Mesenchymal stem cell (in vitro differentiated cells and primary cell): Measurements from ENCODE around the gene ZNF276.

ENCODE experiments used
- DNase-seq: peaks from one replicate; pipeline ENCODE4 v3.0.0-alpha.2; 2013
- H2AFZ ChIP-seq: one replicate; pipeline ENCODE4 v1.6.1; 2013; ENCODE audit warnings: low read depth, mild to moderate bottlenecking, control low read depth, inconsistent platforms, low read length, moderate library complexity
- H2AK5ac ChIP-seq: 2 replicates; pipeline ENCODE4 v1.6.1; 2013; ENCODE audit warnings: low read length, moderate library complexity, mild to moderate bottlenecking, inconsistent platforms; ENCODE audit not compliant: severe bottlenecking
- H2BK120ac ChIP-seq: one replicate; pipeline ENCODE4 v1.6.1; 2013; ENCODE audit warnings: low read depth, mild to moderate bottlenecking, inconsistent platforms, low read length, moderate library complexity
- H2BK12ac ChIP-seq, 2 experiments: one replicate each; pipeline ENCODE4 v1.6.1; 2013; ENCODE audit warnings: inconsistent platforms in 2 of 2, low read length in 2 of 2, mild to moderate bottlenecking in 2 of 2, moderate library complexity in 2 of 2, control low read depth in 1 of 2
- H2BK15ac ChIP-seq: one replicate; pipeline ENCODE4 v1.6.1; 2013; ENCODE audit warnings: mild to moderate bottlenecking, low read depth, inconsistent platforms; ENCODE audit not compliant: poor library complexity, severe bottlenecking
- H2BK5ac ChIP-seq: 2 replicates; pipeline ENCODE4 v1.6.1; 2013; ENCODE audit warnings: low read depth, mild to moderate bottlenecking, low read length, control low read depth, inconsistent platforms; ENCODE audit not compliant: poor library complexity, severe bottlenecking
- H3K14ac ChIP-seq, 2 experiments: one replicate each; pipeline ENCODE4 v1.6.1; 2013; ENCODE audit warnings: inconsistent platforms in 2 of 2, low read length in 2 of 2, control low read depth in 1 of 2, mild to moderate bottlenecking in 1 of 2, moderate library complexity in 1 of 2
- H3K18ac ChIP-seq, 2 experiments: one replicate each; pipeline ENCODE4 v1.6.1; 2013; ENCODE audit warnings: inconsistent platforms in 2 of 2, low read length in 2 of 2, control low read depth in 1 of 2, low read depth in 1 of 2, mild to moderate bottlenecking in 1 of 2
- H3K23ac ChIP-seq, 2 experiments: one replicate each; pipeline ENCODE4 v1.6.1; 2013; ENCODE audit warnings: inconsistent platforms in 2 of 2, low read length in 2 of 2, mild to moderate bottlenecking in 2 of 2, moderate library complexity in 2 of 2, control low read depth in 1 of 2
- H3K27ac ChIP-seq: 2 replicates; pipeline ENCODE4 v1.5.1; 2013; ENCODE audit warnings: mild to moderate bottlenecking, moderate library complexity, low read length, control low read depth, inconsistent platforms; ENCODE audit not compliant: poor library complexity, severe bottlenecking
- H3K27me3 ChIP-seq, 2 experiments: 2 replicates each; pipeline versions ENCODE4 v1.6.1 to v1.7.0; 2013; ENCODE audit warnings: low read length in 2 of 2, mild to moderate bottlenecking in 2 of 2, moderate library complexity in 2 of 2, control low read depth in 1 of 2, inconsistent platforms in 1 of 2; ENCODE audit not compliant: control insufficient read depth in 1 of 2, insufficient read depth in 1 of 2
- H3K36me3 ChIP-seq, 2 experiments: 2 replicates each; pipeline versions ENCODE4 v1.6.1 to v1.7.0; 2013; ENCODE audit warnings: low read length in 2 of 2, control low read depth in 1 of 2, inconsistent platforms in 1 of 2, low read depth in 1 of 2, mild to moderate bottlenecking in 1 of 2; ENCODE audit not compliant: insufficient read depth in 2 of 2, control insufficient read depth in 1 of 2
- H3K4ac ChIP-seq, 2 experiments: one replicate each; pipeline ENCODE4 v1.6.1; 2013; ENCODE audit warnings: inconsistent platforms in 2 of 2, low read length in 2 of 2, mild to moderate bottlenecking in 2 of 2, moderate library complexity in 2 of 2, control low read depth in 1 of 2, low read depth in 1 of 2
- H3K4me1 ChIP-seq: 2 replicates; pipeline ENCODE4 v1.6.1; 2013; ENCODE audit warnings: low read depth, low read length, control low read depth; ENCODE audit not compliant: control insufficient read depth, insufficient read depth
- H3K4me2 ChIP-seq: 2 replicates; pipeline ENCODE4 v1.6.1; 2013; ENCODE audit warnings: low read length, mild to moderate bottlenecking, inconsistent platforms; ENCODE audit not compliant: poor library complexity, severe bottlenecking
- H3K4me3 ChIP-seq, 2 experiments: 2 replicates each; pipeline versions ENCODE4 v1.5.1 to v1.7.0; 2013; ENCODE audit warnings: low read length in 2 of 2, mild to moderate bottlenecking in 2 of 2, control low read depth in 1 of 2, low read depth in 1 of 2; ENCODE audit not compliant: insufficient read depth in 1 of 2
- H3K79me1 ChIP-seq: replicated peaks from 2 replicates; pipeline ENCODE4 v1.6.1; 2013; ENCODE audit warnings: mild to moderate bottlenecking, control low read depth, low read length, inconsistent platforms; ENCODE audit not compliant: poor library complexity, severe bottlenecking
- H3K9ac ChIP-seq: 2 replicates; pipeline ENCODE4 v1.7.0; 2013; ENCODE audit warnings: mild to moderate bottlenecking, low read length, moderate library complexity
- H3K9me3 ChIP-seq: 2 replicates; pipeline ENCODE4 v1.7.0; 2013; ENCODE audit warnings: mild to moderate bottlenecking, low read length; ENCODE audit not compliant: control insufficient read depth
- H4K8ac ChIP-seq: one replicate; pipeline ENCODE4 v1.6.1; 2013; ENCODE audit warnings: inconsistent platforms, mild to moderate bottlenecking, low read length, moderate library complexity
- H4K91ac ChIP-seq: one replicate; pipeline ENCODE4 v1.6.1; 2013; ENCODE audit warnings: mild to moderate bottlenecking, low read length, inconsistent platforms
- WGBS: methylation state at CpG from one replicate; pipeline ENCODE4 v1.1.7; 2013; ENCODE audit warnings: mixed read lengths; 5-methylcytosine and 5-hydroxymethylcytosine counted together

The ZNF276 gene

GRCh38 chr16:89733322-89733721 lies 12.0 kb downstream of the ZNF276 start:
- 95% methylated on average over 13 of the region's 17 CpGs for WGBS
- H3K23ac ChIP-seq, result no peak overlapping the region
- H3K14ac ChIP-seq, result no peak overlapping the region
- DNase-seq, result no peak
- H3K9ac ChIP-seq, result no peak overlapping the region
- no peak overlapping the region for H2AK5ac ChIP-seq
- no peak overlapping the region for H3K18ac ChIP-seq
- H2BK15ac ChIP-seq, result no peak overlapping the region
- no peak overlapping the region for H2BK12ac ChIP-seq
- no peak overlapping the region for H3K27ac ChIP-seq
- no peak overlapping the region for H2AFZ ChIP-seq
- no peaks in the 10 kb centered on the region for H3K9me3 ChIP-seq
- H2BK5ac ChIP-seq, result no peak overlapping the region
- H3K36me3 ChIP-seq, result peaks cover 92 to 94% of the 10 kb centered on the region in 2 experiments
- peaks cover 5% of the 10 kb centered on the region for H3K4me1 ChIP-seq
- H2BK120ac ChIP-seq, result no peak overlapping the region
- no peak overlapping the region for H3K4me2 ChIP-seq
- peaks cover 48% of the 10 kb centered on the region for H3K79me1 ChIP-seq
- H3K27me3 ChIP-seq, result no peaks in the 10 kb centered on the region
- no peak overlapping the region for H4K8ac ChIP-seq
- no peak overlapping the region for H3K4ac ChIP-seq
- H4K91ac ChIP-seq, result no peak overlapping the region
- no peak overlapping the region for H3K4me3 ChIP-seq

DNA sequence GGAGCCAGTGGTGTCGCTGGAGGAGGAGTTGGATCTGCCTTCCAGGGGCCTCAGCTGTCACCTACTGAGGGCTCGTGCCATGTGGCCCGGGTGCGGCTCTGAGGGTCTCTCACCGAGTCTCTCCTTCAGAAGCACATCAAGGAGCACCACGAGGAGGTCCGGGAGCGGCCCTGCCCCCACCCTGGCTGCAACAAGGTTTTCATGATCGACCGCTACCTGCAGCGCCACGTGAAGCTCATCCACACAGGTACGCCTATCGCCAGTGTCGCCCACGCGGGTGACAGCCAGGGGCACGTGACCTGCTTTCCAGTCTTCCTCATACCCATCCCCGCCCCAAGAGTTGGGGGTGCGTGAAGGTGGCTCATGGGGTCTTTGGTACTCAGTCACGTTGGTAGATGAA lies 12.5 kb downstream of the ZNF276 start:
- H4K8ac ChIP-seq, result no peak overlapping the region
- no peak overlapping the region for H2BK5ac ChIP-seq
- no peak overlapping the region for H3K4me3 ChIP-seq
- no peak overlapping the region for H4K91ac ChIP-seq
- H3K4me1 ChIP-seq, result peaks cover 5% of the 10 kb centered on the region
- H3K9ac ChIP-seq, result no peak overlapping the region
- H2AK5ac ChIP-seq, result no peak overlapping the region
- H3K27me3 ChIP-seq, result no peaks in the 10 kb centered on the region
- H3K79me1 ChIP-seq, result peaks cover 48% of the 10 kb centered on the region
- no peak overlapping the region for H3K18ac ChIP-seq
- H3K9me3 ChIP-seq, result no peaks in the 10 kb centered on the region
- no peak overlapping the region for H3K14ac ChIP-seq
- no peak overlapping the region for H2BK12ac ChIP-seq
- no peak overlapping the region for H2AFZ ChIP-seq
- no peak overlapping the region for H3K4ac ChIP-seq
- no peak overlapping the region for H3K23ac ChIP-seq
- no peak overlapping the region for H2BK120ac ChIP-seq
- no peak for DNase-seq
- no peak overlapping the region for H2BK15ac ChIP-seq
- no peak overlapping the region for H3K4me2 ChIP-seq
- no peak overlapping the region for H3K27ac ChIP-seq
- 92% methylated on average over 16 of the region's 21 CpGs for WGBS
- peaks cover 93 to 96% of the 10 kb centered on the region in 2 experiments for H3K36me3 ChIP-seq

GRCh38 chr16:89736554-89736953 lies 15.2 kb downstream of the ZNF276 start:
- no peak overlapping the region for H3K4ac ChIP-seq
- H3K27me3 ChIP-seq, result no peaks in the 10 kb centered on the region
- no peak overlapping the region for H2BK15ac ChIP-seq

GRCh38 chr16:89737341-89738071 lies 16.2 kb downstream of the ZNF276 start:
- Histone ChIP-seq H2AK5ac (no peak overlapping the region), H3K4me1 (no peaks in the 10 kb centered on the region), H2BK5ac (no peak overlapping the region), H3K9ac (no peak overlapping the region), H3K4ac (no peak overlapping the region), H3K23ac (no peak overlapping the region), H4K8ac (no peak overlapping the region), H2BK120ac (no peak overlapping the region), H3K27me3 (no peaks in the 10 kb centered on the region), H3K14ac (no peak overlapping the region), H3K36me3 (peaks cover 88 to 94% of the 10 kb centered on the region in 2 experiments), H3K27ac (no peak overlapping the region), H3K79me1 (peaks cover 31% of the 10 kb centered on the region), H2AFZ (no peak overlapping the region), H2BK15ac (no peak overlapping the region), H4K91ac (no peak overlapping the region), H3K9me3 (no peaks in the 10 kb centered on the region), H3K4me3 (no peak overlapping the region), H3K4me2 (no peak overlapping the region), H3K18ac (no peak overlapping the region), H2BK12ac (no peak overlapping the region)
- DNase-seq, result no peak
- WGBS, result 97% methylated on average over 19 of the region's 20 CpGs

More at GRCh38 chr16:89736554-89736953, 15.2 kb downstream of the ZNF276 start:
- H3K79me1 ChIP-seq, result peaks cover 36% of the 10 kb centered on the region
- no peak overlapping the region for H3K9ac ChIP-seq
- no peak overlapping the region for H3K4me2 ChIP-seq
- no peak overlapping the region for H3K4me3 ChIP-seq
- H2BK120ac ChIP-seq, result no peak overlapping the region
- no peak overlapping the region for H2AK5ac ChIP-seq
- H2AFZ ChIP-seq, result no peak overlapping the region
- H3K36me3 ChIP-seq, result peaks cover 93 to 96% of the 10 kb centered on the region in 2 experiments
- H3K23ac ChIP-seq, result no peak overlapping the region
- no peaks in the 10 kb centered on the region for H3K9me3 ChIP-seq
- H3K14ac ChIP-seq, result no peak overlapping the region
- no peak overlapping the region for H2BK5ac ChIP-seq
- H4K8ac ChIP-seq, result no peak overlapping the region
- WGBS, result 100% methylated on average over 3 of the region's 3 CpGs
- no peak overlapping the region for H4K91ac ChIP-seq
- DNase-seq, result no peak
- no peak overlapping the region for H3K18ac ChIP-seq
- H3K27ac ChIP-seq, result no peak overlapping the region
- H2BK12ac ChIP-seq, result no peak overlapping the region
- no peaks in the 10 kb centered on the region for H3K4me1 ChIP-seq
